ENCODE results near the gene GLRX2.
A peak's percentile ranks its signal among the peaks of the same experiment; 100 is the strongest.
"Not testable (repeated sequence)": the region's sequence is repeated elsewhere in the genome, so short reads cannot be mapped to it uniquely, and the experiment has no call there.

Gene GLRX2

DNA sequence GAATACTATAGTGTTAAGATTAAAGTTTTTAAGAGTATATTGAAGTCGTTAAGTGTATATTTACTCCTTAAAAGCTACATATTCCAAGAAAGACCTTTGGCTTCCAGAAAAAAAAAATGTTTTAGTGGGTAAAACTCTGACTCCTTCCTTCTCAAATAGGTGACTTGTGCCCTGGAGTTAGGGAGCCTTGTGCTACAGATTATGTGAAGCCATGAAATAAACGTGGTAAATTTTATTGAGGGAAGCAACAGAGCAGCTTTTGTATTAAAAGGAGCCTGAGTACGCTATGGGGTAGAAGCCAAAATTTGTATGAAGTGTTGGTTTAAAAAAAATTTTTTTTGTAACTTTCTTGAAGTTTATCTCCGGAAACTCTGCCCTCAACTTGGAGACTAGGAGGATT is 44.8 kb downstream of the GLRX2 start:
- TF ChIP-seq, protein P1, sequence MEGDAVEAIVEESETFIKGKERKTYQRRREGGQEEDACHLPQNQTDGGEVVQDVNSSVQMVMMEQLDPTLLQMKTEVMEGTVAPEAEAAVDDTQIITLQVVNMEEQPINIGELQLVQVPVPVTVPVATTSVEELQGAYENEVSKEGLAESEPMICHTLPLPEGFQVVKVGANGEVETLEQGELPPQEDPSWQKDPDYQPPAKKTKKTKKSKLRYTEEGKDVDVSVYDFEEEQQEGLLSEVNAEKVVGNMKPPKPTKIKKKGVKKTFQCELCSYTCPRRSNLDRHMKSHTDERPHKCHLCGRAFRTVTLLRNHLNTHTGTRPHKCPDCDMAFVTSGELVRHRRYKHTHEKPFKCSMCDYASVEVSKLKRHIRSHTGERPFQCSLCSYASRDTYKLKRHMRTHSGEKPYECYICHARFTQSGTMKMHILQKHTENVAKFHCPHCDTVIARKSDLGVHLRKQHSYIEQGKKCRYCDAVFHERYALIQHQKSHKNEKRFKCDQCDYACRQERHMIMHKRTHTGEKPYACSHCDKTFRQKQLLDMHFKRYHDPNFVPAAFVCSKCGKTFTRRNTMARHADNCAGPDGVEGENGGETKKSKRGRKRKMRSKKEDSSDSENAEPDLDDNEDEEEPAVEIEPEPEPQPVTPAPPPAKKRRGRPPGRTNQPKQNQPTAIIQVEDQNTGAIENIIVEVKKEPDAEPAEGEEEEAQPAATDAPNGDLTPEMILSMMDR (IDR thresholded peaks at IDR 0.05; ENCODE audit: low read depth, low read length, missing control alignments), result no peak
- H3K4me3 ChIP-seq (replicated peaks; ENCODE audit: low read depth, low read length), result peak overlapping the region; percentile 95
- DNase-seq (ENCODE audit: extremely low read depth, low read depth), result no peak

DNA sequence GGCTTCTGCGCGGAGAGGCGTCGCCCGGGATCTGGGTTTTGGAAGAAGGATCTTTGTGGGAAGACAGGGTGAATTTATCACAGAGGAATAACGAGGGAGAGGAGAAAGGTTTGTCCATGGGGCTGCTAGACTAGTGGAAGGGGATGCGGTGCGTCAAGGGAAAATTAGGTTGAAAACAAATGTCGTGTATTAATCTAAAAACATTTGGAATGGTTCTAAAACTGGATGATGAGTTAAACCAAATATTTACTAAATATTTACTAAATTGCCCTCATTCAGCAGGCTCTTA is 45.2 kb downstream of the GLRX2 start:
- DNase-seq (ENCODE audit: extremely low read depth, low read depth), result no peak
- H3K4me3 ChIP-seq (replicated peaks; ENCODE audit: low read depth, low read length), result peak overlapping the region; percentile 95
- TF ChIP-seq, protein P1 (IDR thresholded peaks at IDR 0.05; ENCODE audit: low read depth, low read length, missing control alignments), result no peak

DNA sequence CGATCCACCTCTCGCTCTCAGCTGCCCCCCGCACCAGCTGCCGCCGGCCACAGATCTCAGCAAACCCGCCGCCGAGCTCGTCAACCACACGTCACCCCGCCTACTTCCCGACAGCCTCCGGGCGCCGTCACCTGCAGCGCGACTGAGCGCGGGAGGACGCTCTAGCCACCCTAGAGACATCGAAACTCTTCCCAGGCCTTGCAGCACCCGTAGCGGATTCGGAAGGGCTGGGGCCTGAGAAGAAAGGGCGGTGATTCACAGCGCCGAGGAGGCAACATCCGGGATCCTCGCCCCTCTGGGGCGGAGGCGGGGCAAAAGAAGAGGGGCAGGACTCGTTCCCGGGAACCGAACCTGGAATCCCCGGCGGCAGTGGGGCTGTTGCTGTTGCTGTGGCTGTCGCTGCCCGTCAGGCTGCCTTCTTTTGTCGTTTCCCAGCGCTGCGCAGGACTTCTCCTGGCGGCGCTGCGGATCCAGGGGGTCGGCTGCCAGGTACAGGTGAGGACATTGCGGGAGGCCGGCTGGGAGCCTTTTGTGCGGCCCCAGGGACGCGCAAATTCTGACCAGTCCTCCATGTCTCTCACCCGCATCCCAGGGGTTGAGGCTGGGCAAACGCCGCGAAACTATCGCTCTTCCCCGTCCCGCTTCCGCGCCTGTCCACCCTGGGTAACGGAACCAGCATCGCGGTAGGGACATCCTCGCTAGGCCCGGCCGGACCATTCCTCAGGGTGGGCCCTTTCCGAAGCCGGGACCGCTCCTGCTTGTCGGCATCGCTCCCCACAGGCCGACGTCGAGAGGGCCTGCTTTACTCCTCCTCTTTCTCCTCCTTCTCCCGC is 45.7 kb downstream of the GLRX2 start, which contains the start of the genes RO60 and UCHL5:
Gene RO60 (plus strand): TSS at position 331 of the 833 bp plus-strand sequence. CDS start 9,443 bp downstream, outside the sequence.
Gene UCHL5 (minus strand): TSS at position 79 of the 833 bp plus-strand sequence. CDS start 100 bp downstream, outside the sequence.
- DNase-seq (ENCODE audit: extremely low read depth, low read depth), result peak; percentile 94
- TF ChIP-seq, protein P1 (IDR thresholded peaks at IDR 0.05; ENCODE audit: low read depth, low read length, missing control alignments), result no peak
- H3K4me3 ChIP-seq (replicated peaks; ENCODE audit: low read depth, low read length), result peak within 1 kb of the TSS; percentile 95

DNA sequence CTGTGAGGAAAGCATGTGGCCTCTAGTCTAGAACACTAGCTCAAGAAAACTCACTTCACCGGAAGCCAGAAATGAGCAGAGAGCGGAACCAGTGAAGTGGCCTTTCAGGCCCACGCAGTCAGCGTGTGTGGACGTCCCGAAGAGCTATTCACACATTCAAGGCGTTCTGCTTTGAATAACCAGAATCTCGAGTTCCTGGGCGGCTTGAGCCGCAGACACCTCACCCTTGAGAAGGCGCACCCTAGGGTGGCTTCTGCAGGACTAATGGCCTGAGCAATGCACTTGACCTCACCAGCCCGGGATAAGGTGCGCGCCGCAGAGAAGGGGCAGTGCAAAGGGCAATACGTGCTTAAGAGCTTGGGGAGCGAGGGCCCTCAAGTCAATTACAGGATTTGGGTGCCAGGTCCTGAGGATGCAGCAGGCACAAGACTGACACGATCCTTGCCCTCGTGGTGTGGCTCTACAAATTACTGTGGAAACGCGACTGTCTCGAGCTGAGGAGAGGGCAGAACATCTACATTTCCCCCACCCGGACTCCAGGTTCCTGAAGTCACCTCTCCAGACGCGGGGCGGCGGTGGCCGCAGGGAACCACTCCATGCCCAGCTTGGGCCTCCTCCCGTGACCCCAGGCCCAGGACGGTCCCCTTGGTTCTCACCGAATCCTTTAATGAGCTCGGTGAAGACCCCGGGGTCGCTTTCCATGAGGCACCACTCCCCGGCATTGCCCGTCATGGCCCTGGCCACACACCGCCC is 46.5 kb downstream of the GLRX2 start:
- no peak for DNase-seq (ENCODE audit: extremely low read depth, low read depth)
- peak overlapping the region; percentile 95 for H3K4me3 ChIP-seq (replicated peaks; ENCODE audit: low read depth, low read length)
- TF ChIP-seq, protein P1 (IDR thresholded peaks at IDR 0.05; ENCODE audit: low read depth, low read length, missing control alignments), result no peak

DNA sequence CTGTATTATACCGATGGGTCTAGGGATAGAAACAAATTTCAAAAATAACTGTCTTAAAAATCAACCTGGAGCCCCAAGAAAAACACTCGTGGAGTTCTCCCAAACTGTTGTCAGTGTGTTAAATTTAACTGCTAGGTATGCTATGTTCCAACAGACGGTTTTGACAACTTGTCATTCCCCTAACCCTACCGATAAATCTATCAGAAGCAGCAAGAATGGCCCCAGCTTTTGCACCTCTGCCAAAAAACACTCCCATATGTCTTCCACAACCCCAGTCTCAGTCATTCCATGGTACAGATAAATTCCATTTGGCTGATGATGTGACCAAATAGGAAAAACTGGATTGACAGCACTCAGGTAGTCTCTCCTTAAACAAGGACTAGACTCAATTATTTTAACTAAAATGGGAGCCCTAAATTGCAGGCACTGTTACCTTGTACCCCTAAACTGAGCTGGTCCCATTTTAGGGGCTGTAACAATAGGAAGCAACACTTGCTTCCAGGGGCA is 51.0 kb downstream of the GLRX2 start:
- no peak for DNase-seq (ENCODE audit: extremely low read depth, low read depth)
- no peak overlapping the region for H3K4me3 ChIP-seq (replicated peaks; ENCODE audit: low read depth, low read length)
- TF ChIP-seq, protein P1 (IDR thresholded peaks at IDR 0.05; ENCODE audit: low read depth, low read length, missing control alignments), result no peak

DNA sequence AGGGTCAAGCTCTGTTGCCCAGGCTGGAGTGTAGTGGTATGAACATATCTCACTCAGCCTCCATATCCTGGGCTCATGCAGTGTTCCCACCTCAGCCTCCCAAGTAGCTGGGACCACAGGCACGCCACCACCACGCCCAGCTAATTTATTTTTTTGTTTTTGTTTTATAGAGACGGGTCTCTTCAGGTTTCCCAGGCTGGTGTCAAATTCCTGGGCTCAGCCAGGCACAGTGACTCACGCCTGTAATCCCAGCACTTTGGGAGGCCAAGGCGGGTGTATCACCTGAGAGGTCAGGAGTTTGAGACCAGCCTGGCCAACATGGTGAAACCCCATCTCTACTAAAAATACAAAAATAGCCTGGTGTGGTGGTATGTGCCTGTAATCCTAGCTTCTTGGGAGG is 56.3 kb downstream of the GLRX2 start:
- H3K4me3 ChIP-seq (replicated peaks; ENCODE audit: low read depth, low read length); DNase-seq (ENCODE audit: extremely low read depth, low read depth): not testable (repeated sequence)
